OCI-LY1 (cell line): ENCODE results near the gene BMP7.

ENCODE experiments used
- H2AFZ ChIP-seq: fragments of 200-600 bp; sonication (generic), shearing (Covaris generic); 2 replicates; pipeline ENCODE4 v1.6.0; 2014; ENCODE audit warnings: antibody characterized with exemption, mild to moderate bottlenecking, low read length
- H3F3A ChIP-seq: fragments of 200-600 bp; sonication (generic), shearing (Covaris generic); 2 replicates; pipeline ENCODE4 v1.6.0; 2014; ENCODE audit warnings: mild to moderate bottlenecking, antibody characterized with exemption, low read length, moderate library complexity; ENCODE audit not compliant: insufficient read depth
- H3K27ac ChIP-seq: fragments of 200-600 bp; sonication (generic); 2 replicates; pipeline ENCODE4 v1.5.1; 2014; ENCODE audit warnings: low read length, mixed run types, mild to moderate bottlenecking, low read depth; ENCODE audit not compliant: poor library complexity, severe bottlenecking
- H3K27me3 ChIP-seq: fragments of 200-600 bp; sonication (generic); 2 replicates; pipeline ENCODE4 v1.6.0; 2014; ENCODE audit warnings: antibody characterized with exemption, mild to moderate bottlenecking, low read length, moderate library complexity; ENCODE audit not compliant: insufficient read depth
- H3K36me3 ChIP-seq: fragments of 200-600 bp; sonication (generic); 2 replicates; pipeline ENCODE4 v1.6.1; 2014; ENCODE audit warnings: mild to moderate bottlenecking, antibody characterized with exemption, low read length, moderate library complexity, mixed read lengths; ENCODE audit not compliant: insufficient read depth
- H3K4me1 ChIP-seq: fragments of 200-600 bp; sonication (generic); 2 replicates; pipeline ENCODE4 v1.5.1; 2014; ENCODE audit warnings: mild to moderate bottlenecking, low read length, moderate library complexity; ENCODE audit not compliant: insufficient read depth, severe bottlenecking
- H3K4me2 ChIP-seq: fragments of 200-600 bp; sonication (generic), shearing (Covaris generic); 2 replicates; pipeline ENCODE4 v1.6.1; 2014; ENCODE audit warnings: low read length
- H3K4me3 ChIP-seq: fragments of 200-600 bp; sonication (generic); 2 replicates; pipeline ENCODE4 v1.5.1; 2014; ENCODE audit warnings: low read length, low read depth, mild to moderate bottlenecking, mixed read lengths; ENCODE audit not compliant: poor library complexity, severe bottlenecking
- H3K79me2 ChIP-seq: fragments of 200-600 bp; shearing (Covaris generic); 2 replicates; pipeline ENCODE4 v1.6.1; 2016; ENCODE audit warnings: mixed run types, low read length, mixed read lengths; ENCODE audit not compliant: insufficient read depth
- H3K9ac ChIP-seq: fragments of 200-600 bp; sonication (generic), shearing (Covaris generic); 2 replicates; pipeline ENCODE4 v1.6.1; 2014; ENCODE audit warnings: mild to moderate bottlenecking, low read length, mixed read lengths
- H3K9me2 ChIP-seq: fragments of 200-600 bp; sonication (generic), shearing (Covaris generic); 2 replicates; pipeline ENCODE4 v1.6.1; 2014; ENCODE audit warnings: low read depth, mild to moderate bottlenecking, low read length, mixed read lengths
- H3K9me3 ChIP-seq: fragments of 200-600 bp; shearing (Covaris generic); 2 replicates; pipeline ENCODE4 v1.6.1; 2014; ENCODE audit warnings: low read length, mixed read lengths
- H4K20me1 ChIP-seq: fragments of 200-600 bp; sonication (generic), shearing (Covaris generic); 2 replicates; pipeline ENCODE4 v1.6.0; 2016; ENCODE audit warnings: mild to moderate bottlenecking, low read length; ENCODE audit not compliant: insufficient read depth
- EZH2 ChIP-seq: fragments of 200-600 bp; sonication (generic), shearing (Covaris generic); IDR thresholded peaks from 2 replicates; pipeline ENCODE4 v1.8.0; 2017; ENCODE audit warnings: borderline replicate concordance, mixed run types, mild to moderate bottlenecking, antibody characterized with exemption, low read length, moderate library complexity, mixed read lengths
- TF ChIP-seq, protein P1 (sequence below): fragments of 200-600 bp; sonication (generic), shearing (Covaris generic); IDR thresholded peaks from 2 replicates; pipeline ENCODE4 v1.5.1; 2017; ENCODE audit warnings: mild to moderate bottlenecking, antibody characterized with exemption, low read length, moderate library complexity, mixed read lengths

Gene BMP7

DNA sequence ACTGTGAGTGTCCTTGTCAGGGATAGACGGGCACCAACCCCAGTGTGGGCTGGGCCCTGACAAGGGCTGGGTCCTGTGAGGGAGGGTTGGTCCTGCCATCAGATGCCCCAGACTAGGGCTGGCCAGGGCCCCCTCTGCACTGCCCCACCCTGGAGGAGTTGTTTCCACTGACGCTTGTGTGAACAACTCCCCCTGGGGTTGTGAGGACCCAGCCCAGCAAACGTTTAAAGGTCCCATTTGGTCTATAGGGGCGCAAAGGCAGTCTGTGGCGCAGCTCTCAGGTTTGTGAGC lies 104.1 kb downstream of the BMP7 start:
- no peaks in the 10 kb centered on the region for H4K20me1 ChIP-seq
- H3K4me3 ChIP-seq, result no peak overlapping the region
- TF ChIP-seq, protein P1, sequence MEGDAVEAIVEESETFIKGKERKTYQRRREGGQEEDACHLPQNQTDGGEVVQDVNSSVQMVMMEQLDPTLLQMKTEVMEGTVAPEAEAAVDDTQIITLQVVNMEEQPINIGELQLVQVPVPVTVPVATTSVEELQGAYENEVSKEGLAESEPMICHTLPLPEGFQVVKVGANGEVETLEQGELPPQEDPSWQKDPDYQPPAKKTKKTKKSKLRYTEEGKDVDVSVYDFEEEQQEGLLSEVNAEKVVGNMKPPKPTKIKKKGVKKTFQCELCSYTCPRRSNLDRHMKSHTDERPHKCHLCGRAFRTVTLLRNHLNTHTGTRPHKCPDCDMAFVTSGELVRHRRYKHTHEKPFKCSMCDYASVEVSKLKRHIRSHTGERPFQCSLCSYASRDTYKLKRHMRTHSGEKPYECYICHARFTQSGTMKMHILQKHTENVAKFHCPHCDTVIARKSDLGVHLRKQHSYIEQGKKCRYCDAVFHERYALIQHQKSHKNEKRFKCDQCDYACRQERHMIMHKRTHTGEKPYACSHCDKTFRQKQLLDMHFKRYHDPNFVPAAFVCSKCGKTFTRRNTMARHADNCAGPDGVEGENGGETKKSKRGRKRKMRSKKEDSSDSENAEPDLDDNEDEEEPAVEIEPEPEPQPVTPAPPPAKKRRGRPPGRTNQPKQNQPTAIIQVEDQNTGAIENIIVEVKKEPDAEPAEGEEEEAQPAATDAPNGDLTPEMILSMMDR, result no peak
- TF ChIP-seq EZH2, result no peak
- no peaks in the 10 kb centered on the region for H3K79me2 ChIP-seq
- H3K9ac ChIP-seq, result no peak overlapping the region
- H3K4me2 ChIP-seq, result no peak overlapping the region
- no peaks in the 10 kb centered on the region for H3K27me3 ChIP-seq
- no peak overlapping the region for H3K27ac ChIP-seq
- H3K36me3 ChIP-seq, result peaks cover under 1% of the 10 kb centered on the region; the same call in 1 of the 2 replicates
- no peaks in the 10 kb centered on the region for H3K9me3 ChIP-seq
- no peaks in the 10 kb centered on the region for H3K9me2 ChIP-seq
- no peaks in the 10 kb centered on the region for H3F3A ChIP-seq
- no peaks in the 10 kb centered on the region for H3K4me1 ChIP-seq
- no peak overlapping the region for H2AFZ ChIP-seq

DNA sequence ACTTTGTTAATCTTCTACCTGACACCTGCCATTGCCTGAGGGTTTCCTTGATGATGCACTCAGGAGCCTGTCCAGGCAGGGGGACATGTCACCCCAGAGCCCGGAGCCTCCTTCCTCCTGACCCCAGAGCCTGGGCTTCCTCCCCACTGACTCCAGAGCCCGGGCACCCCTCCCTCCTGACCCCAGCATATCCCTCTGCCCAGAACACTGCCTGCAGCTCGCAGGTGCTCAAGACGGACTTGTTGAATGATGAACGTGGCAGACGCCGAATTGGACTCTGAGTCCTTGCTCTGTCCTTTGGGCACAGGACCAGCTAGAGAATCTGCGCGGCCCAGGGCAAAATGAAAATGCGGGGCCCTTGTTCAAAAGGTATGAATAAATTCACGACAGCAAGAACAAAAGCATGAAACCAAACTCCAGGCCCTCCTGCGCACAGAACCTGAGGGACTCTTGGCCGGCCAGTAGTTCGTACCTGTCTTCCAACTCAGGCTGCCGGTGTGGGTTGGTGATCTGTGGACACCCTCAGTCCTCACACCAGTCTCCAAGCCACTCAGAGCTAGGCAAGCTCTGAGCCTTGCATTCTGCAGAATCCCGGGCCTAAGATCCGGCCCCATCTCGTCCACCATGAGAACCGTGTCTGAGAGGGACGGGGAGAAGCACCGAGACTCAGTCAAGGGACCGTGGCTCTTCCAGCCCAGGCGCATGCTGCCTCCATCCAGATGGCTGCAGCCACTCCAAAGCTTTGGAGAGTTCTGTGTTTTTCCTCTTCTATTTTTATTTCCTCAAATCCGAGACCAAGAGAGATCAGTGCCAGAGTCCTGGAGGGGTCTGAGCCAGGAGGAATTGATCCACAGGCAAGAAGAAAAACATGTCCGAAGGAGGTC lies 104.7 kb downstream of the BMP7 start:
- TF ChIP-seq, protein P1, result no peak
- no peak for TF ChIP-seq EZH2
- no peaks in the 10 kb centered on the region for H3K9me3 ChIP-seq
- no peak overlapping the region for H3K9ac ChIP-seq
- H2AFZ ChIP-seq, result no peak overlapping the region
- H3K9me2 ChIP-seq, result no peaks in the 10 kb centered on the region
- H3K27ac ChIP-seq, result no peak overlapping the region
- no peaks in the 10 kb centered on the region for H3F3A ChIP-seq
- no peaks in the 10 kb centered on the region for H4K20me1 ChIP-seq
- H3K4me2 ChIP-seq, result no peak overlapping the region
- H3K79me2 ChIP-seq, result no peaks in the 10 kb centered on the region
- H3K4me1 ChIP-seq, result no peaks in the 10 kb centered on the region
- no peaks in the 10 kb centered on the region for H3K27me3 ChIP-seq
- no peaks in the 10 kb centered on the region for H3K36me3 ChIP-seq
- H3K4me3 ChIP-seq, result no peak overlapping the region

DNA sequence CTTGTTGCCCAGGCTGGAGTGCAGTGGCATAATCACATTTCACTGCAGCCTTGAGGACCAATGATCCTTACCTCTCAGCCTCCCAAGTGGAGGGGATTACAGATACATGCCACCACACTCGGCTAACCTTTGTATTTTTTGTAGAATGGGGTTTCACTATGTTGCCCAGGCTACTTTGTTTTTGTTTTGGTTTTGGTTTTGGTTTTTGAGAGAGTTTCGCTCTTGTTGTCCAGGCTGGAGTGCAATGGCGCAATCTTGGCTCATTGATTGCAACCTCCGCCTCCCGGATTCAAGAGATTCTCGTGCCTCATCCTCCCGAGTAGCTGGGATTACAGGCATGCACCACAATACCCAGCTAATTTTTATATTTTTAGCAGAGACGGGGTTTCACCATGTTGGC lies 105.5 kb downstream of the BMP7 start:
- H3K79me2 ChIP-seq, result no peaks in the 10 kb centered on the region
- H3K9me3 ChIP-seq, result no peaks in the 10 kb centered on the region
- no peak overlapping the region for H3K9ac ChIP-seq
- H4K20me1 ChIP-seq, result no peaks in the 10 kb centered on the region
- TF ChIP-seq EZH2, result no peak
- TF ChIP-seq, protein P1, result no peak
- no peaks in the 10 kb centered on the region for H3K9me2 ChIP-seq
- no peak overlapping the region for H2AFZ ChIP-seq
- no peak overlapping the region for H3K4me3 ChIP-seq
- no peaks in the 10 kb centered on the region for H3K4me1 ChIP-seq
- H3K27me3 ChIP-seq, result peaks cover 4% of the 10 kb centered on the region; the same call in 1 of the 2 replicates
- H3K4me2 ChIP-seq, result no peak overlapping the region
- no peaks in the 10 kb centered on the region for H3F3A ChIP-seq
- H3K36me3 ChIP-seq, result no peaks in the 10 kb centered on the region
- H3K27ac ChIP-seq, result no peak overlapping the region
